WTC11 (cell line): ENCODE data around the gene ASZ1. TPM values are rescaled to one million over a fixed set of nuclear protein-coding genes. Genes with fewer than 3 reads are reported as not detected.

ENCODE experiments used
- ATAC-seq: fragments of 200-7000 bp; cut with Tn5 transposase; 2 replicates; pipeline ENCODE4 v1.10.0; 2021; ENCODE audit warnings: mild to moderate bottlenecking, moderate library complexity
- CTCF ChIA-PET: fragments of 300-600 bp; sonication (Branson Sonifier 250); formaldehyde crosslinking; loops from one replicate; lab custom pipeline; 2021; ENCODE audit warnings: antibody characterized with exemption; lab: Charles Lee
- POLR2A ChIA-PET: fragments of 350-600 bp; sonication (Branson Sonifier 250); formaldehyde crosslinking; loops from one replicate; lab custom pipeline; 2021; ENCODE audit warnings: antibody characterized with exemption; lab: Charles Lee
- DNase-seq: peaks from one replicate; pipeline ENCODE4 v3.0.0; 2021; ENCODE audit warnings: low spot score
- H3K27ac Mint-ChIP-seq: 2 replicates; pipeline ENCODE4 v1.8.0; 2021; ENCODE audit warnings: mixed read lengths
- H3K27me3 Mint-ChIP-seq: 2 replicates; pipeline ENCODE4 v1.8.0; 2021; ENCODE audit warnings: low read depth, mild to moderate bottlenecking, moderate library complexity, mixed read lengths
- H3K36me3 Mint-ChIP-seq: 2 replicates; pipeline ENCODE4 v1.8.0; 2021; ENCODE audit warnings: mixed read lengths
- H3K4me1 Mint-ChIP-seq: 2 replicates; pipeline ENCODE4 v1.8.0; 2022; ENCODE audit warnings: mixed read lengths
- H3K4me3 Mint-ChIP-seq: 2 replicates; pipeline ENCODE4 v1.8.0; 2021; ENCODE audit warnings: mild to moderate bottlenecking, moderate library complexity, mixed read lengths
- H3K9me3 Mint-ChIP-seq: 2 replicates; pipeline ENCODE4 v1.8.0; 2021; ENCODE audit warnings: mixed read lengths
- AFF4 ChIP-seq: sonication (generic); formaldehyde crosslinking; IDR thresholded peaks from 2 replicates; pipeline ENCODE4 v1.8.1; 2023; ENCODE audit warnings: mild to moderate bottlenecking, missing genetic modification reagents, borderline replicate concordance
- ATF2 ChIP-seq: sonication (generic); formaldehyde crosslinking; IDR thresholded peaks from 2 replicates; pipeline ENCODE4 v1.8.1; 2022; ENCODE audit warnings: low read depth, missing genetic modification reagents, borderline replicate concordance
- ATF3 ChIP-seq: sonication (generic); formaldehyde crosslinking; conservative IDR thresholded peaks from 2 replicates; pipeline ENCODE4 v1.8.1; 2022; ENCODE audit warnings: mild to moderate bottlenecking, missing genetic modification reagents
- CBFB ChIP-seq: sonication (generic); formaldehyde crosslinking; IDR thresholded peaks from 2 replicates; pipeline ENCODE4 v1.8.1; 2022; ENCODE audit warnings: mild to moderate bottlenecking, low read depth, missing genetic modification reagents
- E2F5 ChIP-seq: sonication (generic); formaldehyde crosslinking; IDR thresholded peaks from 2 replicates; pipeline ENCODE4 v1.8.1; 2022; ENCODE audit warnings: mild to moderate bottlenecking, moderate library complexity, missing genetic modification reagents
- MLX ChIP-seq: sonication (generic); formaldehyde crosslinking; IDR thresholded peaks from 2 replicates; pipeline ENCODE4 v1.8.1; 2023; ENCODE audit warnings: mild to moderate bottlenecking, missing genetic modification reagents, moderate library complexity
- NR3C1 ChIP-seq: sonication (generic); formaldehyde crosslinking; conservative IDR thresholded peaks from 2 replicates; pipeline ENCODE4 v1.8.1; 2023; ENCODE audit warnings: low read depth, mild to moderate bottlenecking, missing genetic modification reagents
- PRRX2 ChIP-seq: fragments of 250-450 bp; sonication (Bioruptor Pico); IDR thresholded peaks from 2 replicates; pipeline ENCODE4 v1.8.0; 2021; ENCODE audit warnings: mild to moderate bottlenecking
- RORB ChIP-seq: fragments of 250-450 bp; sonication (Bioruptor Pico); IDR thresholded peaks from 2 replicates; pipeline ENCODE4 v1.9.0; 2021; ENCODE audit warnings: mild to moderate bottlenecking
- SP1 ChIP-seq: sonication (generic); formaldehyde crosslinking; conservative IDR thresholded peaks from 2 replicates; pipeline ENCODE4 v1.8.1; 2022; ENCODE audit warnings: missing genetic modification reagents
- ZNF671 ChIP-seq: fragments of 250-450 bp; sonication (Bioruptor Pico); IDR thresholded peaks from 2 replicates; pipeline ENCODE4 v1.8.0; 2021; ENCODE audit warnings: mild to moderate bottlenecking
- ZSCAN18 ChIP-seq: fragments of 250-450 bp; sonication (Bioruptor Pico); IDR thresholded peaks from 2 replicates; pipeline ENCODE4 v2.1.2; 2022; ENCODE audit warnings: mild to moderate bottlenecking, moderate library complexity
- total RNA-seq: library from RNA; stranded (reverse); gene quantifications from 3 replicates; pipeline ENCODE4 v1.2.3, GENCODE V29; 2021

ASZ1 gene
- total RNA-seq, 1 experiment from 2014 or later: not detected

- TF ChIP-seq ATF2 (CRISPR knock-in tag) (no peak), ZNF671 (no peak), AFF4 (CRISPR knock-in tag) (no peak), ATF3 (no peak), NR3C1 (CRISPR knock-in tag) (no peak), E2F5 (no peak), ZSCAN18 (CRISPR knock-in tag) (no peak), PRRX2 (no peak), MLX (CRISPR knock-in tag) (no peak)
Observed at GRCh38 chr7:117389871-117390270, 37.4 kb downstream of the ASZ1 start (continued).

DNA sequence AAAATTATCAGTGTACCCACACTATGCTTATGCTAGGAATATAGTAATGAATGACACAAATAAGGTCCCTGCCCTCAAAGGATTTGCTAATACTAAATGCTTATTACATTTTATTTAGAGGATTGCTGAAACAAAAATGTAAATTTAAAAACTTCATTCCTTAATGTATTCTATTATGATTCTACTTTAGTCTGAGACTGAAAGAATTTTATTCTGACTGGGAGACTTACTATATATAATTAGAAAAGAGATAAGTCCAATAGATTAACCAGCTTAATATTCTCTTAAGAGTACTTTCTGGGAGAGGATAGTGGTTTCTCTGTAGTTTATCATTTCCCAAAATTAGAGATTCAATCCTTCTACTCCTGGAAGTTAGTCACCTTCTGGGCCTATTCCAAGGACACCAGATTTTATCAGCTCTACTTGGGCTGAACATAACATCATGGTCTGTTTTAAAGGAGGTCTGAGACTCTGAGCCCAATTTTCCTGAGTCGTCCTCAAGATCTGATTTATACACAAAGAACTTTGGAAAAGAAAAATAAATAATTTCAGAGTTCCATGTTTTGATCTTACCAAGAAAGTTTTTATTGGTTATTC is 41.1 kb downstream of the ASZ1 start:
- POLR2A ChIA-PET: no interaction called here
- no peak overlapping the region for H3K4me3 Mint-ChIP-seq
- H3K9me3 Mint-ChIP-seq: peaks cover 16% of the 10 kb centered on the region
- no peaks in the 10 kb centered on the region for H3K4me1 Mint-ChIP-seq
- ATAC-seq: no peak
- no peaks in the 10 kb centered on the region for H3K27me3 Mint-ChIP-seq
- CTCF ChIA-PET: no interaction called here
- no peaks in the 10 kb centered on the region for H3K36me3 Mint-ChIP-seq
- H3K27ac Mint-ChIP-seq: no peak overlapping the region
- no peak for TF ChIP-seq RORB (CRISPR knock-in tag)
- no peak for TF ChIP-seq SP1
- TF ChIP-seq, all 79 proteins: peak for 0
- no peak for DNase-seq

- CTCF ChIA-PET: no interaction called here
- Mint-ChIP-seq H3K36me3 (no peaks in the 10 kb centered on the region), H3K4me1 (no peaks in the 10 kb centered on the region), H3K27me3 (no peaks in the 10 kb centered on the region), H3K9me3 (peaks cover 16% of the 10 kb centered on the region), H3K4me3 (no peak overlapping the region), H3K27ac (no peak overlapping the region)
- POLR2A ChIA-PET: no interaction called here
- no peak for DNase-seq
- no peak for TF ChIP-seq CBFB (CRISPR knock-in tag)
- no peak for ATAC-seq
Observed at GRCh38 chr7:117385363-117386109, 41.8 kb downstream of the ASZ1 start.
